Lower leg skin (tissue), 3 donors: ENCODE data around the gene MKRN2OS.

Source experiments
- CTCF ChIP-seq, 3 donors: fragments of 450-650 bp; IDR thresholded peaks; one replicate each; pipeline ENCODE4 v1.5.1; 2016; ENCODE audit warnings: antibody characterized with exemption in 3 of 3, mild to moderate bottlenecking in 3 of 3, moderate library complexity in 2 of 3
- POLR2A ChIP-seq, 2 donors: fragments of 450-650 bp; IDR thresholded peaks; one replicate each; pipeline ENCODE4 v1.6.1; 2016 to 2017; ENCODE audit warnings: antibody characterized with exemption in 2 of 2, mild to moderate bottlenecking in 1 of 2, moderate library complexity in 1 of 2

- TF ChIP-seq CTCF (IDR thresholded peaks at IDR 0.05) (no peak), POLR2A (IDR thresholded peaks at IDR 0.05) (no peak)
Measured at GRCh38 chr3:12591997-12592715, 46.9 kb upstream of the MKRN2OS start.
